Peyer's patch (tissue), 4 donors: ENCODE results near the gene TCAF1.
"Not testable (repeated sequence)": the region's sequence is repeated elsewhere in the genome, so short reads cannot be mapped to it uniquely, and the experiment has no call there.

ENCODE experiments used
- POLR2A ChIP-seq, 2 donors: fragments of 450-650 bp; IDR thresholded peaks; one replicate each; pipeline ENCODE4 v1.5.1; 2017; ENCODE audit warnings: antibody characterized with exemption in 2 of 2, mild to moderate bottlenecking in 2 of 2, moderate library complexity in 2 of 2
- TF ChIP-seq, protein P1 (sequence below), 6 experiments: fragments of 450-650 bp in 4 of 6; fragments of 200-600 bp in 2 of 6; sonication (generic) in 1 of 6; IDR thresholded peaks; one replicate each; pipeline ENCODE4 v1.5.1; 2017 to 2019; ENCODE audit warnings: antibody characterized with exemption in 6 of 6, mild to moderate bottlenecking in 3 of 6, moderate library complexity in 1 of 6

DNA sequence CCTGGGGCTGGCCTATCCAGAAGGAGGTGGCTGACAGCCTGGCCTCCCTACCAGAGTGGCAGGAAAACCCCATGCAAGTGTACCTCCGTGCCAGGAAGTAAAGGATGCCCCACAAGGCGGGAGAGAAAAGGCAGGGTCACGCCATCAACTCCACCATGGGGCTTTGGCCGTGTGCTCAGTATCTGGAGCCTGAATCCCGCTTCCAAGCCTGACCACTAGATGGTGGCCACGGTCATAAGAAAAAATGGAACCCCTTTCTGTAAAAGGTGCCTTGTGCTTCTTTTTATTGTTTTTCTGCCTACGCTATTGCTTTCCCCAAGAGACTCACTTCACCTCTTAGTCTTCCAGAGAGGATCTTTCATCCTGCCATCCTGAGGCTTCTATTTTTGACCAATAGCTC lies 84.1 kb downstream of the TCAF1 start:
- TF ChIP-seq, protein P1, sequence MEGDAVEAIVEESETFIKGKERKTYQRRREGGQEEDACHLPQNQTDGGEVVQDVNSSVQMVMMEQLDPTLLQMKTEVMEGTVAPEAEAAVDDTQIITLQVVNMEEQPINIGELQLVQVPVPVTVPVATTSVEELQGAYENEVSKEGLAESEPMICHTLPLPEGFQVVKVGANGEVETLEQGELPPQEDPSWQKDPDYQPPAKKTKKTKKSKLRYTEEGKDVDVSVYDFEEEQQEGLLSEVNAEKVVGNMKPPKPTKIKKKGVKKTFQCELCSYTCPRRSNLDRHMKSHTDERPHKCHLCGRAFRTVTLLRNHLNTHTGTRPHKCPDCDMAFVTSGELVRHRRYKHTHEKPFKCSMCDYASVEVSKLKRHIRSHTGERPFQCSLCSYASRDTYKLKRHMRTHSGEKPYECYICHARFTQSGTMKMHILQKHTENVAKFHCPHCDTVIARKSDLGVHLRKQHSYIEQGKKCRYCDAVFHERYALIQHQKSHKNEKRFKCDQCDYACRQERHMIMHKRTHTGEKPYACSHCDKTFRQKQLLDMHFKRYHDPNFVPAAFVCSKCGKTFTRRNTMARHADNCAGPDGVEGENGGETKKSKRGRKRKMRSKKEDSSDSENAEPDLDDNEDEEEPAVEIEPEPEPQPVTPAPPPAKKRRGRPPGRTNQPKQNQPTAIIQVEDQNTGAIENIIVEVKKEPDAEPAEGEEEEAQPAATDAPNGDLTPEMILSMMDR (IDR thresholded peaks at IDR 0.05): not testable (repeated sequence)
- TF ChIP-seq POLR2A (IDR thresholded peaks at IDR 0.05): not testable (repeated sequence)
